GM18867 (cell line): ENCODE data around the gene SENP1.

ENCODE experiments used
- ATAC-seq: cut with Tn5 transposase; IDR thresholded peaks from one replicate; pipeline ENCODE4 v1.9.1; 2021; ENCODE audit warnings: mild to moderate bottlenecking, moderate library complexity; ENCODE audit not compliant: unreplicated experiment

The SENP1 gene

DNA sequence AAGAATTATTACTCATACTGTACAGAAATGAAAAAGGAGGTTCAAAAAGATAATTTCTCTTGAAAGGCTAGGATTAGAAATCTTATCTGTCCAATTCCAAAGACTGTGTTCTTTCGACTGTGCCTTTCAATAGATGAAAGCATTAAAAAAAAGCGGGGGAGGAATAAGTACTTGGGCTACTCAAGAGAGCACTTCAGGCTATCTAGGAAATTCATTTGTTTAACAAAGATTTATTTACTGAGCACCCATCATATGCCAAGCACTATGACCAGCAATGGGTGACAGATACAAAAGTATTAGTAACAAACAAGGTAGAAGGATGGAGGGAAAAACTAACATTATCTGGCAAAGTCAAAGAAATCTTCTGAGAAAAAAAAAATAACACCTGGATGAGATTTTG lies 37.4 kb downstream of the SENP1 start:
- ATAC-seq: no peak

DNA sequence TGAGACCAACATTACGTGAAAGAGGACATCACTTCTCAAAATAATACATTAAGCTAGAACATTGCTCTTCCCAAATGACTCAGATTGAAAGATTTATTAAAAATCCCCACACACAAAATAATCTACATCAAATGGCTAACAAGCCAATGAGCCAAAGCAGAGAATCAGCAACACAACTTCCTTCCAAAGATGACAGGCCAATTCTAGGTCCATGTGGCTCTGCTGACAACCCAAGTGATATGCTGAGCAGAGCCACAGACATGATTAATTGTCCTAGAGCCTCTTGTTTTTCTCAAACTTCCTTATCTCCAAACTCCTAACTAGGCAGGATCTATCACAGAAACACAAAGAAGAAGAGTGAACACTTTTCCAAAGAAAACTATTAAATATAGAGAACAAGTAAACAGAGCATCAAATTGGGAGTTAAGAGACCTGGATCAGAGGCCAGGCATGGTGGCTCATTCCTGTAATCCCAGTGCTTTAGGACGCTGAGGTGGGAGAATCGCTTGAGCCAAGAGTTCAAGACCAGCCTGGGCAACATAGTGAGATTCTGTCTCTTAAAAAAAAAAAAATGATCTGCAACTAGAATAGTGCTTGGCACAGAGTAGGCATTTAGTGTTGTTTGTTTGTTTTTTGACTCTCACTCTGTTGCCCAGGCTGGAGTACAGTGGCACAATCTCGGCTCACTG lies 38.5 kb downstream of the SENP1 start:
- no peak for ATAC-seq

DNA sequence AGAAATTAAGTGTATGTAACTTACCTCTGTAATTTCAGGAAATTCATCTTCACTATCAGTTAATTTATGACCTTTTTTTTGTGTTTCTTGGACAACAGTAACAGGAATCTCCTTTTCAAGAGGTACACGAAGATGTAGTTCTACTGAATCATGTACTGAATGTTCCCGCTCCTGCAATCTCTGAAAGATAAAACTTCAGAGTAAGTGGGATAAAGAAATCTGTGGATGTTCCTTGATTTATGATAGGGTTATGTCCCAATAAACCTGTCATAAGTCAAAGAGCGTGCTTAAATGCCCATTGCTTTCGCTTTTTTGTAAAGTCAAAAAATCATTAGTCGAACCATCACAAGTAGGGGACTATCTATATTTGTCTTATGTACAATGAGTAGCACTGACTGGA lies 40.8 kb downstream of the SENP1 start:
- no peak for ATAC-seq

DNA sequence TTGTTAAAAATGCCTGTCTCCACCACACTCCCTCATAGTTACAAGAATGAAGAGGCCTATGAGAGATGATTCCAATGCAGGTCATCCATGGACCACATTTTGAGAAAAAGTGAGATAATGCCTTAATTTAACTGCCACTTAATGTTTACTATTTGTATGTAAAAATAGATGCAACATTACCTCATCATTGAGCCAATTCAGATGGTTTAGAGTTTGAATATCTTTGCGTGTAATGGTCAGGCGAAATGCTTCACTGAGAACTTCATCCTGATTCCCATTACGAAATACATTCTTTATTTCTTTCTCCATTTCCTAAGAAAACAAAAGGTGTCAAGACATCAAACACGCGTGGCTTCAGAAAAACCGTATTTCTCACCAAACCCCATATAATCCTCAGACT lies 42.3 kb downstream of the SENP1 start:
- no peak for ATAC-seq

DNA sequence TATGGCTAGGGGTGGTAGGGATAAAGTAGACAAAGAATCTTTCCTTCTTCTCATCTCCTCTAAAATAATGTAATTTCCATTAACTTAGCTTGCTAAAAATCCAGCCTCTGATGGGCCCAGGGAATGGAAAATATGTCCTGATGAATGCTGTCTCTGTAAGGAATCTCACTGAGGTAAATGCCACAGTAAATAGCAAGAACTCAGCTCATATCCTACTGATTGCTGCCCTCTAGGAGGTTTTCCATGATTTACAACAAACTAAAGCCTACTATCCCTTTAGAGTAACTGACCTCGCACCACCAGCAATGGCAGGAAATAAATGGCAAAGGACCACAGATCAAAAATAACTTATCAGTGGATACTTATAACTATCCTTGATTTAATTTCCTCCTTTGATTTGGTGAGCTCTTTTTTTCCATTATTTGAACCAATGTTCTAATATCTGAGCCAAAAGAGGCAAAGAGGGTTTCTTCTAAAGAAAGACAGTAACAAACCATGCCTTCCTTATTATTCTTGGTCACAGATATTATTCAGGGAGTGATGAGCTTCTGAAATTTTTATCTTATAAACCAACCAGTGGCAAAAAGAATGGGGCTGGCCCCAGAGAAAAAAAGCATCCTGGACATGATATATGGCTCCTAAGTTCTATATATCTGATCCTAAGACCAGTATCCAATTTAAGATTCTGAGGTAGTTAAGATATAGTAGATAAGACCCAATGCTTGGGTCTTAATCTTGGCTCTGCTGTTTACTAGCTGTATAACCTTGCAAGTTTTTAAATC lies 43.8 kb downstream of the SENP1 start:
- ATAC-seq: no peak

DNA sequence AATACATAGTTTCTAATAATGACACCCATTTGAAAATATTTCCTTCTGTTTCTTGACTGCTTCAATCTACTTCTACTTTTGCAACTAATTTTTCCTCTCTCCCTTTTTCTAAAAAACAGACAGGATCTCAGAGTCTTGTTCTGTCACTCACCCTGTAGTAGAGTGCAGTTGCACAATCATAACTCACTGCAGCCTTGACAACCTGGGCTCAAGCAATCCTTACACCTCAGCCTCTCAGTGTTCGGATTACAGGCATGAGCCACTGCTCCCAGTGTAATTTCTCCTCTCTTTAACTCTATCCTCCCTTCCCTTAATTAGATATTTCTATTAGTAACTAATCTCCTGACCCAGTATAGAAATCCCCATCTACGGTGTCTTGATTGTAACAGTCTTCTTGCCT lies 45.4 kb downstream of the SENP1 start:
- ATAC-seq: no peak

DNA sequence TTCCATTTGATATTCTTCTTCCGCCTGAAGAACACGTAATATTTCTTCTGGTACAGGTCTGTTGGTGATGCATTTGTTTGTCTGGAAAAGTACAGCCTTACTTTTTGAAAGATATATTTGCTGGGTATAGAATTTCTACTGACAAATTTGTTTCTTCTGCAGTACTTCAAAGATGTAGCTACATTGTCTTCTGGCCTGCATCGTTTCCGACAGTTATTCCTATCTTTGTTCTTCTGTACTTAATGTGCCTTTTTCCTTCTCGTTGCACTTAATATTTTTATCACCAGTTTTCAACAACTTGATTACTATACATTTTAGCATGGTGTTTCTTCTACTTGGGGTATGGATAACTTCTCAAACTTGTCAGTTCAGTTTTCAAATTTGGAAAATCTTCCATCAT lies 47.1 kb downstream of the SENP1 start:
- no peak for ATAC-seq

DNA sequence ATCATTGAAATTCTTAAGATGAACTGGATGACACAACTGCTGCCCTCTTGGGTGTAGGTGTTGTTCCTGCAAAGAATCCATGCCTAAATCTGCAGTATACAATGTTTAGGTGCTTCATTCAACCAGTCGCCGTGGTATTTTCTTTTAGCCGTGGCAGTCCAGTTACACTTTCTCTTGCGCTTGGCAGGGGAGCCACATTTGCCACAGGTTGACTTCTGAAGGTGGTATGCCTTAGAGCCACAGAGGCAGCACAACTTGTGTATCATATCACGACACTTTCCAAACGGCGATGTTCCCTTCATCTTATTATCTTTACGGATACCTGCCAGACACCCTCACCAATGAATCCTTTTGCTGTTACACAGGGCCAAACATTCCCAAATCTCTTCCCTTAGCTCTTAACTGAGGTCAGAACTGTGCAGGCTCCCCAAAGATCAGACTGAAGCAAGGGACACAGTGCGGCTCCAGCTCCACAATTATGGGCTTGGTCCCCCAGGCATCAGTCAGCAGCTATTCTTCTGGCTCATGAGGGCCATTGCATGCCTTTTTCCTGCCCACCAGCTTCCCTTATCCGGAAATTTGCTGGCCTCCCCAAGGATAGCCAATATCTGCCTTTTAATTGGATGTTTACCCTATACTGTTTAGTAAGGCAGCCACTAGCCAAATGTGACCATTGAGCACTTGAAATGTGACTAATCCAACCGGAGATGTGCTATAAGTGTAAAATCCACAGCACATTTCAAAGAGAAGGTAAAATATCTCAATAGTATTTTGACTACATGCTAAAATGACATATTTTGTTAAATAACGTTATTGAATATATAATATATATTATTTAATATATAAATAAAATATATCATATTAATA lies 50.7 kb downstream of the SENP1 start:
- no peak for ATAC-seq

DNA sequence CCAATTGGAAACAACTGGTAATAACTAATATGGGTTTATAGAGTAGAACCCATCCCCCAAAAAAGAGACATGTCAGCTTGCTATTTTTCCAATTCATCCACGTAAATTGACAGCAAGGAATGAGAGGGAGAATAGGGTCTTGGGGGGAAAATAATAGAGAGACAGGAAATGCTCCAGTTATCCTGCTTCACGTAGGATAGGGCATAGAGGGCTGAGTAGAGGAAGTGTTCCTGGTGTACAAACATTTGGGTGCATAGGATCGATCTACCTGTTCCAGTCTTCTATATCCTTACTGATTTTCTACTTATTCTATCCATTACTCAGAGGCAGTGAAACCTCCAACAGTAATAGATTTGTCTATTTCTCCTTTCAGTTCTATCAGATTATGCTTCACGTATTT lies 52.0 kb downstream of the SENP1 start:
- no peak for ATAC-seq

DNA sequence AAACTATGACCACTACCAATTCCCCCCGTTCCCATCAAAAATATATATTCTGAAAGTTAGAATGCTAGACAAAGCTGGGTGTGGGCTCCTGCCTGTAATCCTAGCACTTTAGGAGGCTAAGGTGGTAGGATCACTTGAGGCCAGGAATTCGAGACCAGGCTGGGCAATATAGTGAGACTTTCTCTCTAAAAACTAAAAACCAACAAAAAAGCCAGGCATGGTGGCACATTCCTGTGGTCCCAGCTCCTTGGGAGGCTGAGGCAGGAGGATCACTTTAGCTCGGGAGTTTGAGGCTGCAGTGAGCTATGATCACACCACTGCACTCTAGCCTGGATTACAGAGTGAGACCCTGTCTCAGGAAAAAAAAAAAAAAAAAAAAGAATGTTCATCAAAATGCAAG lies 52.8 kb downstream of the SENP1 start:
- no peak for ATAC-seq

DNA sequence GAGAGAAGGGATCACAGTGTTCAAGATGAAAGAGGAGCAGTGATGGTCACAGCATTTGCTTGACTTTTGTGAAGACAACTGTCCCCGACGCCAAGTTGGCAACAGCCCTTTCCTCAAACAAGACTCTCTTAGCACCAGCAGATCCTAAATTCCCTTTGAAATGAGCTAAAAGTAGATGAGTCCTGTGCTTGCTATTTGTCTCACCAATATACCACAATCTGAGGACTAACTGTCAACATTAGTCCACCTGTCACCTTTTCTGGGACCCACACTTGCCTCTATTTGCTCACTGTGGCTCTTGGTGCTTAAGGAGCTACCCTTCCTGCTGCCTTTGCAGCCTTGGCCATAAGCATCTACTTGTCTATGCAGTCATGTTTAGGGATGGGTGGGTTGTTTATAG lies 54.2 kb downstream of the SENP1 start:
- no peak for ATAC-seq

DNA sequence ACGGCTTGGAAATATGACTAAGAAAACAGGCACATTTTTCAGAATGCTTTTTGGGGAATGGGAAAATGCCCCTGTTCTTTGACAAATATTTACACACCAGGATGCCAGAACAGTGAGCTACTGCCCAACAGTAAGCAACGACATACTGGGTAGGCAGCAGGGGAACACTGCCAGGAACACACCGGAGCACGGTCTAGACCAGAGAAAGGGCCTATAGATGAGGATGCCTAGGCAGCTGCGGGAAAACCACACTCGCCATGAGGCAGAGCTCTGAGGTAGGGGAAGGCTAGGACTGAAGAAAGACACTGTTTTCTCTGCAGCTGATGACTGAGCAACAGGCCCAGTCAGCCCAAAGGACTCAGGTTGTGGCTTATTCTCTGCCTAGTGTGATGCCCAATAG lies 55.7 kb downstream of the SENP1 start:
- ATAC-seq: no peak

DNA sequence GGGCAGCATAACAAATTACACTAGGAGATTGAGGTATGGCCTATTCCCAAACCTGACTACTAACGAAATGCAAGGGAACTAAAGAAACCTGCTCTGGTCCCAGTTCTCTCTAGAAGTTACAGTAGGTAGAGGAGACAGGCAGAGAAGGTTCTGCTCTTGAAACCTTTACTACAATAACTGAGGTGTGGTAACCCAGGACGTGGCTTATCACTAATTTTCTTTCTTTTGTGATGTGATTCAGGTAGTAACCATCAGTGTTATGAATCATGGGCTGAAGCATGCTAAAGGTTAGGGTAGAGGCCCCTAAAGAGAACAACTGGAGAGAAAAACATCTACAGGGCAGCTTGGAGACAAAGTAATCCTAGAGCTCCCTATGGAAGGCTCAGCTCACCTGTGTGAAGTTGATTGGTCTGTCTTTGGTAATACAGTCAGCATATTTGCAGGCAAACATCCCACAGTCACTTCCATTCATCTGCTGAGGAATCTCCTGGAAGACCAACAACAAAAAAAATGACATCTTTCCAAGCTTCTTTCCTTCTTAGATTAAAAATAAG lies 59.8 kb downstream of the SENP1 start:
- ATAC-seq: no peak

DNA sequence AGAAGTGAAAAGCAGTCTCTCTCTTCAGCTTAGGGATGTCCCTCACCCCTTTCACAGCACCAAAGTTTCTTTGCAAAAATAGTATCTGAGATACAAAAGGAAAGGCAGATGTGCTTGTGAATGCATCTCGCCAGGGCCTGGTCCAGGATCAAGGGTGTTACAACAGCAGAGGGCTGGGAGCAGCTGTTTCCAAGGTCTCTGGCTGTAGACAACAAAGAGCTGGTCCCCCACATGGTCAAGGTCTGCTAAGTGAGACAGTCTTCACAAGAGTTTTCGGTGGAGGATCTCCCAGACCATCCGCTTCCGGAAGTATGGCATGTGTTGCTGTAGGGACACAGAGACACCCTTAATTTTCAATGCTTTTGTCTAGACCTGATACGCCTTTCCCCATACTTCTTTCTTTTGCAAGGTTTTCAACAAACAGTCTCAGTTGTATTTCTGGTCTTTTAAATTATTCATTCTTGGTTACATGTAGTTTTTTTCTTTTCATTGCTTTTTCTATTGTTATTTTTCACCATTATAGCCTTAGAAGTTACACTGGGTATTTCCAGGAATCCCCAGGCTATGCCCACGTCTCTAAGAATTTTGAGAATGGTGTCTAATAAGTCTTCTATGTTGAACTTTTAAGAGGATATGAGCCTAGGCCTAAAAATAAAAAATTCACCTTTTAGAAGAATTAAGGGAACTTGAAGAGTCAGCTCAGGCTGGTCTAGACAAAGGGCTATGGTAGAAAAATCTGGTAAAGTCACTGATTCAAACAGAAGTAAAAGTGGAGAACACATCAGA lies 60.6 kb downstream of the SENP1 start:
- ATAC-seq: no peak

DNA sequence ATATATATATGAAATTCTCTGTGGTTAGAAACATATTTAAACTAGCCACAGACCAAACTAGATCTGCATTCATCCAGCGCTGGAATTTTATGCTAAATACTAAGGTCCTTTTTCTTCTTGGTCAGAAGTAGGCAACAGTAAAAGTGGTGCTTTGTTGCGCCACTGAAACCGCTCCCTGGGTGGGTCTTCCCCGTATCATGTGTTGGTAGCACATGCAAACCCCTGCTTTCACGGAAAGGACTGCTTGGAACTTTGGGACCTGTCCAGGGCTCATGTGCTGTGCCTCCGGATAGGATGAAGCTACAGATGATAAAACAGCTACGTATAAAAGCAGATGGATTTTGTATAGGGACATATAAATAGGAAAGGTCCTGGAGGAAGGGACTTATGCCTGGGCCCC lies 61.5 kb downstream of the SENP1 start:
- no peak for ATAC-seq

DNA sequence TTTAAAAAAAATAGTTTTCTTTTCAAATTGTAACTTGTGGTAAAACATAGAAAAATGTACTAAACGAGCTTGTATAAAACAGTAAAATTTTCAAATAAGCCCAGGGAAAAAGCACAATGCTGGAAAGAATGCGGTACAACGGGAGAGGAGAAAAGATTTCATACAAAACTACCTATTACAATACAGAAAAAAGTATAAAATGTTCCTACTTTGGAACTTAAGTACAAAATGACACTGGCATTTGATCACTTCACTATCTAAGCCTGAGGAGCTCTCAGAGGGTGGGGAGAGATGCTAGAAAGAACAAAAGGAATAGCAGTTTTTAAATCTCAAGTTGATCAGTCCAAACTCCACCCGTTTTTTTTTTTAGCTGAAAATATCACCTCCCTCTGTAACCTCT lies 62.1 kb downstream of the SENP1 start:
- ATAC-seq: no peak

DNA sequence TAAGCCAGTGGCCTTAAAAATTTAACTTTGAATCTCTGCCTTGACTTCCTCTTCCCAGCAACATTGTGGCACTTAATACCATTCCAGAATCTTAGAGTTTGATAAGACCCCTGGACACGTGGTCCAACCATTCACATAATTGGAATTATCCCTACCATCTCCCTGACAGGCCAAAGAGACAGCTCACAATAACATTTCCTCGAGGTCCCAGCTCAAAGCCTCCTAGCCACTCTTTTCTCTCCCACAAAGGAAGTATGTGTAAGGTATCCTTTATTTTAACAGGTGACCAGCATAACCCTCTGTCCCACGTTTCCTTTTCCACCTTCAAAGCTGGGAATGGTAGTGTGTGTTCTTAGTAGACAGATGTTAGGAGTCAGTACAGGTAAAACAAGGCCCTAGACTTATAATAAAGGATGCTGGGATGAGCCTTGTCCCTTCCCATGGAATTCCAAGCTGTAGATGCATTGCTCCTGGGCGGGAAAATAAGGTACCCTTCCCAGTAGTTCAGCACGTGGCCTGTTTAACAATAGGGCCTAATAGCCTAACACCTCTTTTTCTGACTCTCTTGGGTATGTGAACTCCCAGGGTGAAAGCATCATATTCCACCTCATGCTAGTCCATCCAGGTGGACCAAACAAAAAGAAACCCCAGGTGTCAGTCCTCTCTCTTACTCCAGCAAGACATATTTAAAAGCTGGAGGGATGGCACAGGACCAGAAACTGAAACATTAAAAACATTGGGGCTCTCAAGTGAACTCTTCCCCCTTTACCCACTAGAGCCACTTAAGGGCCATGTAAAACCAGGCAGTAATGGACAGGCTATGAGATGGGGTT lies 64.1 kb downstream of the SENP1 start:
- no peak for ATAC-seq

DNA sequence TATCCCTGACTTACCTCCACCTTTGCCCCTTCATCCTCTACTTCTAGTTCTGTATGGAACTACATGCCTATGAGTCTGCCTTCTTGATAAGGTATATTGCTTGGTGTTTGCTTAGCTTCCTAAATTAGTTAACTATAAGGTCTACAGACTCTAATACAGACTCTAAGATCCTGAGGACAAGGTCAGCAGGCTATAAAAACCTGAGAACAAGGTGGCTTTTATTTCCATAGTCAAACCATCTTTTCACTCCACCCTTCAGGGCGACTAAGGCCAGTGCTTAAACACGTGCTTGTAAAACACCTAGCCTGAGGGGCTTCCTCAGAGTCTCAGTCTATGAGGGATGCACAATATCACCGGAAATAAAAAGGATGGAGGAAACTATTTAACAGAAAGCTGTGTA lies 65.5 kb downstream of the SENP1 start:
- ATAC-seq: no peak

DNA sequence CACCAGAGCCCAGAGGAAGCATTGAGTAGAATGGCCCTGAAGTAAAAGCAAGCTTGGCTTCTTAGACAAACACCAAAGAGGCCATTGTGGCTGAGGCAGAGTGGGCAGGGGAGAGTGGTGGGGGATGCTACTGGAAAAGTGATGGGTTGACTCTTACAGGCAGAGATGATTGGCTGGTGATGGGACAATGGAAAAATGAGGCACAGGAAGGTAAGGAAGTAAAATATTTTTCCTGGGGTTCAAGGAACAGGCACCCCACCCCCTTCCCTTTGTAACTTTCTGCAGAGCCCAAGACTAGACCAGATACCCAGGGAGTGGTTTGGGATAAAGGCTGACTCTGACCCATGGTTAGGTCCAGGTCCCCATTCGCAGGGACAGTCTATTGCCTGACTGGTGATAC lies 66.7 kb downstream of the SENP1 start:
- ATAC-seq: no peak

DNA sequence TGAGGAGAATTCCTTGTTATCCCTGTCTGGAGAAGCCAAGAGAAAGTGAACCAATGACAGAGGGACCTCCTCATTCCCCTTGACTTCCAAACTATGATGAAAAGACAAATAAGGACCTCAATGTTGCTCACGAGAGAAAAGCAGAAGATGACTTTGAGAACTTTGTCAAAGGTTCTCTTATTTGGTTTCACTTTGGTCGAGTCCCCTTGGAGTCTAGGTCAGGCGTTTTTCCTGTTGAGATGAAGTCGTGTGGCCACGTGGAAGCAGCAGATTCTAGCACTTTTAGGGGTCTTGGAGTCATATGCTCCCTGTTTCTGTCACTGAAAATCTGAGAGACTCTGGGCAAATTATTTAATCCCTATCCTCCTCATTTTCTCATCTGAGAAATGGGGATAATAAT lies 67.8 kb downstream of the SENP1 start:
- no peak for ATAC-seq
